Activated T-cell treated with anti-CD3 and anti-CD28 coated beads, Interleukin-2, amount 50 U/mL, for 1 hour (primary cell): ENCODE results near the gene EPHB1.

ENCODE experiments used
- DNase-seq: peaks from one replicate; pipeline ENCODE4 v3.0.0-alpha.2; 2020

EPHB1 gene

DNA sequence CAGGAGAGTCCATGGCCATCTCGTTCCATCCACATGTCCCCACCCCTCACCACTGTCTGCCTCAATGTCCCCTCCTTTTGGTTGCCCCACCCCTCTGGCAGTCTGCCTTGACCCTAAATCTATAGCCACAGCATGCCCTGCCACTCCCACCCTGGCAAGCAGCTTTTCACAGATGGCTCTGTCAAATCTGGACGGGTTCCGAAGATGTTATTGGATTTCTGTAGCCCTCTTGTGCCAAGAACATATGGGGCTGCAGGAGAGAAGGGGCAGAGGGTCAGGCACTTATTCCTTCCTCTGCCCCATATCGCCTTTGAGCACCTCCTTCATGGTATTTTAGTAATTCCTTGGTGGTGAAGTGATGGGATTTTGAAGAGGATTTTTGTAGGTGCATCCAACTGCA lies 57.1 kb downstream of the EPHB1 start:
- DNase-seq: no peak

DNA sequence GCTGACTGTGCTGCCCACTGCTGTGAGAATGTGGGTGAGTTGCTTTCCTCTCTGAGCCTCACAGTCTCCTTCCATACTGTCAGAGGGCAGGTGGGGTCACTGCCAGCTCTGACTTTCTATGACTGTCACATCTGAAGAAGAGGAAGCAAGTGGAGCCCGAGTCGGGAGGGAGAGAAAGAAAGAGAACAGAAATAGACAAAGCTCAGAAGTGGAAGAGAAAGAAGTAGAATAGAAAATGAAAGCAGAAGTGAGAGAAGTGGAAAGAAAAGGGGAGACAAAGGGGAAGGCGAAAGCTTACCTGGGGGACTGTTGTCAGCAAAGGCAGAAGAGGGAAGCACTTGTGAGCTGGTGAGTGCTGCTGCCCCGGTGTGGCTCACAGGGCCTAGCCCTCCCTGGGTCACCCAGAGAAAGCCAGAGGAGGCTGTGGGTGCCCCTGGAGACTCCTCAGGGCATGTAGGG lies 57.9 kb downstream of the EPHB1 start:
- no peak for DNase-seq

DNA sequence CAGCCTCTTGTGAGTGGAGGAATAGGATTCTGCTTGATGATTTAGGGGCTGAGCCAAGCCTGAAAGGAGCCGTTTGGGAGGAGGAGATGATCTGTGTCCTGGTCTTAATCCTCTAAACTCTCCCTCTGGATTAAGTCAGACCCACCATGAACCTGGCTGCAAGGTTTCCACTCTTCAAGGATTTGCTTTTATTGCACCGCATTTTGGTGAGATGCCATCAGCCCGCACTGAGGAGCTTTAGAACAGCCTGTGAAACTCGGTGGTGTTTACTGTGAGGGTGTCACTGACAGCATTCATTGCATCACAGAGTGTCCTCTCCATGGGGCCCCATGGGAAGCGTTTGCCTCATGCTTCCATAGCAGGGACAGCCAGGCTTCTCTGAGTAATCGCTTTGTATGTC lies 59.2 kb downstream of the EPHB1 start:
- no peak for DNase-seq

DNA sequence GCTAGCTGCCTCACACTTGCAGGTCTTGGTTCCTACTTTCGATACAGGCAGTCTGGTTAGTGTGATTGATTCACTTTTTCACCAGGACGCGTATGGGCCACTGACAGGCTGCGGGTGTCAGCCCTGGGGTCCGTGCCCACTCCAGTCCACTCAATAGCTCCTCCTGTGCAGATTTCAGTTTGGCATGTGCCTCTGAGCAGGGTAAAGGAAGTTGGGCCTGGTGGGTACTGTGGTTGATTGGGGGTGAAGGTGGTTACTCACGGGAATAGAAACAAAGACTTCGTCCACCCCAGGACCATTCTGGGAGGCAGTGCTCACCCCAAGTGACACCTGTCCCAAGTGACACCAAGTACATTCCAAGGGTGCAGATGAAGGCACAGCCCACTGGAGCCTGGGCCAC lies 62.3 kb downstream of the EPHB1 start:
- DNase-seq: no peak

DNA sequence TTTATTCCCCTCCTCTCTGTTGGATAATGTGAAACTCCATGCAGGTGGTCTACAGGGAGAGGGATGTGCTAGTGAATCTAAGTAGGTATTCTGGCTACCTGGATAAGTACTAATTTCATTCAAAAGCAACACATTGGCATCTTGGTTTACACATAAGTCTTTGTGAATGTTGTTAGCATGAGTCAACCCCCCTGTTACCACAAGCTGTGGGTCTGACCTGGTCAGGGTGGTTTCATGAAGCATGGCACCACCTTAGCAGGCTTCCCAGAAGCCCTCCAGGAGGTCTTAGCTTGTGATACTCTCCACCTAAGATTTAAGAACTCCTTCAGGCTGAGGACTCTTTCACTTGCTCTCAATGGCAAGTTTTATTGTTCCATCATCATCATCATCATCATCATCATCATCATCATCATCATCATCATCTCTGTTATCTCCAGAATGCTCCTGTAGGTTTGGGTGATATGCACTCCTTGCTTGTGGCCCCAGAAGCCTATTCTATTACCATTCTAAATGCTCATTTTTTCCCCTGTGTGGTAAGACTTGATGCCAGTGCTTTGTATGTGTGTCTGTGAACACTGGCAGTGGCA lies 62.8 kb downstream of the EPHB1 start:
- no peak for DNase-seq

DNA sequence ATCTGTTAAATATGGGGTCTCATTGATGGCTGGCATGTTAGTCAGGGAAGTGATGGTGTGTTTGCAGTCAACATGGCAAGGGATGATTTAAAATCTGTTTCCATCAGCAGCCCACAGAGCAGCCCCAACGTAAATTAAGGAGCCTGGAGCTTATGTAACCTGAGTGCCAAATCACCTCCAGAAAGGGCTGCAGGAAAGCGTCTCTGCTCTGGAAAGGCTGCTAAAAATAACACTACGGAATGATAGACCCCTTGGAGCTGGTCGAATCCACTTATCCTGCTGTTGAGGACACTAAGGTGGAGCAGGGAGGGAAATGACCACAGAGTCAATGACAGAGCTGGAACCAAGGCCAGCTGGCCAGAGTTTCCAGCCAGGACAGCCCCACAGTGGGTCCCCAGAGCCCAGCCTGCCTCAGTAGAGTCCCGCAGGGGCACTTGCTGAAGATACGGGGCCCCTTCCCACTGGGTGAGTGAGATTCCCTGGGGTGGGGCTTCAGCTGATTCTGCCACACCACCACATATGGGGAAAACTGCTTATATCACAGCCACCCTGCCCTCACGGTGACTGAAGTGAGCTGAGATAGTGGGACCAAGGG lies 63.5 kb downstream of the EPHB1 start:
- no peak for DNase-seq

DNA sequence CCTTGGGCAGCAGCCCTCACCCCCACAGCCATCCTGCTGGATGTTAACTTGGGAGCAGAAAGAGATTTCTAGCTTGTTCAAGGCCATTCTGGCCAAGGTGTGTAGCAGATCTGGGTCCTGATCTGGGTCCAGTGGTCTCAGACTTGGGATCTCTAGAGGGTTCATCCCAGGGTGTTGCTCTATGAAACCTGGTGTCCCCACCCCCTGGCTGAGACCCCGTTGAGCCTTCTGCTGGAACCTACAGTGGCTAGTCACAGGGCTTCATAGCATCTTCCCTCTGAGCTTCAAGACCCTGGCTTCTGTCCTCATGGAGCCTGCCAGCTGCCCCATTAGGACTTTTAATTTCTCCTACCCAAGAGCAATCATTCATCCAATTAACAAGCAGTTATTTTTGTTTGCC lies 64.3 kb downstream of the EPHB1 start:
- DNase-seq: no peak

DNA sequence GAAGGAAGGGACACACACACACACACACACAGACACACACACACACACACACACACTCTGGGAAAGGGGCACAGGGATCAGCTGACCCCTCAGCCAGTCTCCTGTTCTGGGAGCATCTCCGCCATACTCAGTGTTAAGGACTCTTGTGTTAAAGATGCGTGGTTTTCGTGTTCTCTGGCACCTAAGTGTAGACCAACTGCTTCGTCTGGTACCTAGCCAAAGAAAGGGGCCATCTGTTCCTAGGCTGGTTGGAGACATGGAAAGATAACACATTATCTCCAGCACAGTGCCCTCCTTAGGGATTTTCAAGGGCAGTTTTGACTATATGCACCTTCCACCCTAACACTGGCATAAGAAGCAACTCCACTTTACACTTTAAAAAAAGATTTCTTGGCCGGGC lies 65.1 kb downstream of the EPHB1 start:
- no peak for DNase-seq

DNA sequence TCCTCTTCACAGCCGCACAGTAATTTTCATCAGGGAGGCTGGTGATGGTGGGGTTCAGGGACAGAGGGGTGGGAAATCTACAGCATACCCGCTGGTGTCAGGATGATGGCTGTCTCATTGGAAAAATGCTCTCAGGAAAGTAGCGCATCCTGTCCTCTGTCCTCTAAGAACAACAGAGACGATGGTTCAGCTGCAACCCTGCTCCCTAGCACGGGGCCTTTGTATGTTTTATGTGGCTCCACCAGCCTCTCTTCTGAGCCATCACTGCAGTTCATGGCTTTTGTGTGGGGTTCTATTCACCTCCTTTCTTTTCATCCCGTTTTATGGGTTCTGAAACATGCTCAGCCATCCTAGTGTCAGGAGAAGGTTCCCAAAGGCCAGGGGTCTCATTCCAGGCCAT lies 68.9 kb downstream of the EPHB1 start:
- DNase-seq: no peak

DNA sequence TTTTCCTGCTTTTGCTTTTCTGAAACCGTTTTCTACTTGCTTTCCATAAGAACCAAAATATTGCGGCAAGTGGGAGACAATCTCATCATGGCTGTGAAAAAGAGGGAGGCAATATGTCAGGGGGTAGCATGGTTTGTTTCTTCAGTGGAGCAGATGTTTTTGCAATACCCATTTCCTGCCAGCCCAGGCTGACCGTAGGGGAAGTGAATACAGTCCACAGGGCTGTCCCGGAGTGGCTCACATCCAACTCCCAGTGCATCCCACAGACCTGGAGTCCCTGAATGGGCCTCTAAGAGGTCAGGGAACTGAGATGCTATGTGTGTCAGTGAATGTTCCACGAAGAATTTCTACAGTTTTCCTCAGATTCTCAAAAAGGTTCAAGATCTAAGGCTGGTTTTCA lies 69.6 kb downstream of the EPHB1 start:
- DNase-seq: no peak

DNA sequence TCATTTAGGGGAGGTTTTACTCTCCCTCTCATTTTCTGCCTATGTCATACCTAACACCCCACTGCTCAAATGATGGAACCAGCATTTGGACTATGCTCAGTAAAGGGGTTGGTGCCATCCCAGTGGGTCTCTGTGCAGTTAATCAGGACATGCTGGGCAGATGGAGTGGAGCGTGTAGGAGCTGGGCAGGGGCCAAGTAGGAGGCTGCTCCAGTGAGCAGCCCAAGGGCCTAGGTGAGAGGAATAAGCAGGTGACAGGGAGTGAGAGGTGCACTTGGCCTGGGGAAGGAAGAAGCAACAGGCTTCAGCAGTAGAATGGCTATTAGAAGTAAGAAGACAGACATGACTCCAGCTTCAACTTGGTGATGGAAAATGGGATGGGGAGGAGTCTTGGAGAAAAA lies 72.2 kb downstream of the EPHB1 start:
- no peak for DNase-seq

DNA sequence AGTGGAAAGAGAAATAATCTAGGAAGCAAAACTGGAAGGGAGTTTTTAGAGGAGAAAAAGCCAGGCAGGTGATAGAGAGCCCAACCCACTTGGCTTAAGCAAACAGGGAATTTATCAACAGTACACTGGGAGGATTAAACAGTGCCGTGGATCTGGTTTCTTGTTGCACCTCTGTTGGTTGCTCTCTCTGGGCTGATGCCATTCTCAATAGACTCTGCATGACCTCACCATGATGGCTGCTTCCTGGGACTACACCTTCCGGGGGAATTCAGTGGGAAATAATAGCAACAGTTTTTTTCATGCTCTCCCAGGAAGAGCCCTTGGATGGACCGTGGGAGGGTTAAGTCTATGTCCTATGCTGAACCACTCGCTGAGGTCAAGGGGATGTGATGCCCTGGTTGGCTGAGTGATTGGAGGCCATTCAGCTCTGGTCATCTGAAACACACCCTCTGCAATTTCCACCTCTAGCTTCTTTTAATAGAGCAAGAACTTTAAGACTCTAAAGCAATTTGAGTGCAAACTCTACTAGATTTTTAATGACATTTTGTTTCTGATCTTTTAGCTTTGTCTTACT lies 74.2 kb downstream of the EPHB1 start:
- no peak for DNase-seq

DNA sequence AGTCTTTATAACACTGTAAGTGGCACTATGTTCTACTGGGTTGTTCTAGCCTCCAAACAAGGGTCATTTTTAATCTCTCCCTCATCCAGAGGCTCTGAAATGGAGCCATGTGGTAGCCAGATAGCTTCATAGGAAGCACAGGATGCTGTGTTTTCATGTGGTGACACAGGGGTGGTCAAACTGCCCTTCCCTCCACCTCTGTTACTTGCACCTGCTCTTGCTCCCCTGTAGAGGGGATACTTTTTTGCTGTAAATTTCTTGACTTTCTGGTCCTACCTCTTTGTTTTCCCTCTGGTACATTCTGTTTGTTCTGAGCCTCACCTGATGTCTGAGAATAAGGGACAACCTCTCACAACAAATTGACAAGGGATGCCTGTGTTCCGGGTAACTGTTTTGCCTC lies 76.8 kb downstream of the EPHB1 start:
- no peak for DNase-seq

DNA sequence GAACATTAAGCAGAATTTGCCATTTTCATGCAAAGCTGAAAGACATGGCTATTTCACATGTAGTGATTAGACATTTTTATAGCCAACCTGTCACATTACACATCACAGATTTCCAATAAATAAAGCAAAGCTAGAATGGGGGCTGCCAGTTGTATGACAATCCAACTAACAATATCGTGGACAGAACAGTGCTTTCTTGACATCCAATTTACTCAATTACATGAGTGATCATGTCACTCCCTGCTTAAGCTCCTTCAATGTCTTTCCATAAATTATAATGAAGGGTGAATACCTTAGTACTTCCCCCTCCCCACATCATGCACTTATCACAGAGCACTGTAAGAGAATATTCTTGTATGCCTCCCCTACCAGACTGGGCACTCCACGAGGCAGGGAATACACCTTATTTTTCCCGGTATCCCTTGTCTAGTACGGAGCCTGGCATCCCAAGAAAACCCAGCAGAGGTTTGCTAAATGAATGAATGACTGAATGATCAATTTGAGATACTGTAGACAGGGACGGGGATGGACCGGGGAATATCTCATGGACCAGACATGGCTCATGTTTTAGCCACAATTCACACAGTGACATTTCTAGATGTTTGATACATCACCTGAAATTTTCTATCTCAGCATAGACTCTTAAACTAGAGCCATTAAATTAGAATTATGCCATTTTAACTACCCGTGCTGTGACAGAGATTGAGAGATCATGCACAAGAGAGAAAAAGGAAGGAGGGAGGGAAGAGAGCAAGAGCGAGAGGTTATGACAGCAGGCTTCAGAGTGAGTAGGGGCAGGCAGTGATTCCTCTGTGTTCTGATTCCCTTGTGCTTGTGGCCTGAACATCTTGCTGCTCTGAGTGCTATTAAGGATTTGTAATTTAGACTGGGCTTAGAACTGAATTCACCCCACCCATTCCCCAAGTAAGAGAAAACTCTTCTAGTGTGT lies 77.7 kb downstream of the EPHB1 start:
- no peak for DNase-seq

DNA sequence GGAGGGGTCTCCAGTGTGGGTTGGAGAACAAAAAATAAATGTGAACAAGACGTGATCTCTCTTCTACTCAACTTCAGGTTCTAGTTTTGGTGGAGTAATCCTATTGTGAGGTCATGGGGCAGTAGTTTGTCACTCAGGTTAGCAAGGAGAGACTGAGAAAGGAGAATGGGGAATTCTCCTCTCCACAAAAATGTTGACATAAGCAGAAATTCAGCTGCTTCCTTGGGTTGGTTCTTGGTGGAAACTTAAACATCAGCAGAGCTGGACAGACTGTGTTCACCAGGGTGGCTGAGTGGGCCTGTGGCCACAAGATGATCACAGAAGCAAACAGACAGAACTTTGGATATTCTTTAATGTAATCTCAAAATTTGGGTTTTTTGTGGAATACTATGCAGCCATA lies 78.7 kb downstream of the EPHB1 start:
- DNase-seq: no peak

DNA sequence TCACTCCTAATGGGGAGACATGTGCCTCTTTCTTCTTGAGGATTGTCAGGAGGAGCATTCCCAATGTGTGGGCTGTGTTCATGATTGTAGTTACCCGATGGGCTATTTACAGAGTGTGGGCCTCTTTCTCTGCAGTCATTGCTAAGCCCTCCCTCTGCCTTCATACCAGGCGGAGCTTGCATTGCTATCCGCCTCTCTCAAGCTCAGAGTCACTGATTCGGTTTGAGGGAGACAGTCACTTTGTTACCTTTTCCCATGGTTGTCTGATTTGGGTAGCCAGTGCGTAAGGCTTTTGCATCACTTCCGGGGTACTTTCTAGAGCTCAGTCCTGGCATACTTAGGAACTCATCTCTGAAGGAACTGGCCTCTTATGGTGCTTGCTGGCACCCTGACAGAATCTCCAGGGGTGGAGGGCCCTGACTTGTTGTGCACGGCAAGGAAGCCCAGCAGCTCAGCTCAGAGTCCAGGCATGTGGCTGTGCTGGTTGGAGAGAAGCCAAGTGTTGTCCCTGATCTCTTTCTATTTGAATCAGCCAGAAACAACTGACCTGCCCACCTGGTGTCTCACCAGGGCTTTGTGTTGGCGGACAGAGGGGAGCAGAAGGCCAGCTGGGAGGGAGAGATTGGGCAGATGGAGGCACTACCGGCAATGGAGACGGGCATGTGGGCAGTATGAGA lies 79.8 kb downstream of the EPHB1 start:
- DNase-seq: no peak

DNA sequence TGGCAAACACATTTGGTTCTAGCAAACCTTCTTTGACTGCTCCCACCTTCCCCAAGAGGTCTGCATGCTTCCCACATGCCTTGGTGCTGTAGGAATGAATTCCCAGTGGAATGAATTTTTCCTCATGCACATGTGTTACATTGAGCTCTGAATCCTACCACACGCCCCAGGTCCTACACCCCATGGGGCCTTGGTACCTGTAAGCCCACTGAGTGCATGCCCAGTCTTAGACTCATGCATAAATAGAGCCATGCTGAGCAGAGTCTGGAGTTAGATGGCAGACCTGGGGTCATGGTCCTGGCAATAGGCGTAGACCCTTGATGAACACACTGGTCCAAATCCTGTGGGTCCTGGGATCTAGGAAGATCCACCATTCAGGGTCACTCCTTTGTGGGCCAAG lies 81.8 kb downstream of the EPHB1 start:
- no peak for DNase-seq

DNA sequence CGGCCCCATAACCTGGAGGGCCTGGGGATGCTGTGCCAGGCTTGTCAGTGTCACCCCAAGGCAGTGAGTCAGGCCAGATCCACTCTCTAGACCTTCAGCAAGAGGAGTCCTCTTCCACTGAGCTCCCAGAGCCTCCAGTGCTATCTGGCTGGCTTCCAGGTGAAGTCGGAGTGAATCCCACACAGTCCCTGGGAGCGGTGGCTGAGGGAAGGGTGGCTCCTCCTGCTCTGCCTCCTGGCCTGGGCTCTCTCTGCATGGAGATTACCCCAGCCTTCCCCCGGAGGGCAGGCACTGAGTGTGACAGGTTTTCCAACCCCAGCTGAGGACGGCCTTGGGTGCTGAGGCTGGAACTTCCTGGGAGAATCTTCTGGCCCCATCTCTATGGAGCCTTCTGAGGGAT lies 82.7 kb downstream of the EPHB1 start:
- no peak for DNase-seq

DNA sequence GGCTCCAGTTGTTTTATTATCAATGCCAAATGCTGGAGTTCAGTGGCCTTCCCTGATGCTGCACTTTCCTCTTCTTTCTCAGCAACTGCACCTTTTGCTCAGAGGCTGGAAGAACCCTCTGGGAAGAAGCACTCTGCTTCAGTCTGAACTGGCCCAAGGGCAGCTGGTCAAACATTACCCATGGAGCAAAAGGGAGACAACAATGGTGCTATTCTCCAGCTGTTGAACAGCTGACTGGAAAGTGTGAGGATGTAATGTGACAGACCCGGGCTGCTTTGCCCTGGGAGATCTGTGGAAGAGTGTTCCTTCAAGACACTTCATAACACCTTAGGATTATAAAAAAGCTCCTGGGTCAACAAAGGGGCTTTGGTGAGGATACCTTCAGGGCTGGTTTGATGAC lies 84.9 kb downstream of the EPHB1 start:
- no peak for DNase-seq

DNA sequence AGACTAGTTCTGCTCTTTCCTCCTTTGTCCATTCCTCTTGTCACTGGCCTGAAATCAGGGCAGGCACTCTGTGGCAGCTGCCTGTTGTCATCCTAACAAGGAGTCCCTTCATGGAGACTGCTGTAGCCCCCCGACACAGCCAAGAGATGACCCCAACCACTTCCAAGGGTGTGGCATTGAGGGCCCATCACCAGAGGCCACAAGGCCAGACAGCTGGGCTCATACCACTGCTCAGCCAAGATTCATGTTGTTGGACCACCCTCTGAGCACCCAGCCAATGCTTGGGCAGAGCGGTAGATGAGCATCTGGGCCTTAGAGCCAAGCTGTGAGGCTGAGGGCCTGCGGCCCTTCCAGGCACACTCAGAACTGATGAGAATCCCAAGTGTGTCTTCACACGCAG lies 85.4 kb downstream of the EPHB1 start:
- no peak for DNase-seq

DNA sequence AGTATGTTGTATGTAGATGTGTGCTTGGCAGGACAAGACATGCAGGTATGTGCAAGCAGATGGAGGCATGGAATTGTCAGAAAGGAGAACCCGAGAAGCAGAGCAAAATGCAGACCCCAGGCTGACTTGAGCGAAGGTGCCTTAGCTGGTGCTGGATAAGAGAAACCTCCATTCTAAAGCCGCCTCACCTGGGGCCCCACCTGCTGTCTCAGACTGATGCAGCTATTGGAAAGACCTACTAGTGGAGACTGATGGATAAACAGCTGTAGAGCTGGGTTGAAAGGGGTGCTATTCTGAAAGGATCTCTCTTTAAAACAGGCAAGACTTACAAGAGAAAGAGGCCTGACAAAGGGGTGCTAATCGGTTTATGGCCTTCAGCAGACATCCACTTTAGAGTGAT lies 86.2 kb downstream of the EPHB1 start:
- DNase-seq: no peak

DNA sequence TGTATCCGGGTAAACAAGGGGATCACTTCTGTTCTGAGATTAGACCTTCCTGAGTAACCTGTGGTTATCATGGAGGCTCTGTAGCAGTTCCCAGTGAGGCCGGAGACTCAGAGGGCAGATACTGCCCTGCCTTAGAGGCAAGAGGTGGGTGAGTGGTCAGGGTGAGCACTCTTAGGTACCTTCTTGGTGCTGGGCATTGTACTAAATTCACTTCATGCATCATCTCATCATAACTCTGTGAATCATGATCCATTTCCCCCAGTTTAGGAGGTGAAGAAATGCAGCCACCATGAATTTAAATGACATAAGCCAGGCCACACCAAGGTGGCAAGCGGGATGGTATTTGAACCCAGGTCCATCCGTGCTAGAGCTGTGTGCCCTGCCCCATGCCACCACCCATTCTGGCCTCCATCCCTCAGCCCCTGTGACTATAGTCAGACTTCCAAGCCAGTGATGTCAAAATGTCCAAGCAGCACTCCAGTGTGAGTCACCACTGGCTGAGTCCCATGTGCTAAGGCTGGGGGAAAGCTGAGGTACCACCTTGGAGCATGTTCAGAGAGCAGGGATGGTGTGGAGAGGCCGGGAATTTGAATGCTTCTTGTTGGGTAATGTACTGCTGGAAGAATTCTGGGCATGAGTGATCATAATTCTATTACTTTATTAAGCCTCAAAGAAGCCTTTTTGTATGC lies 88.8 kb downstream of the EPHB1 start:
- no peak for DNase-seq
